Measurements from ENCODE around the gene GRXCR2. TPM values are rescaled to one million over a fixed set of nuclear protein-coding genes. Genes with fewer than 3 reads are reported as not detected.
A peak's percentile ranks its signal among the peaks of the same experiment; 100 is the strongest.
"Not testable (repeated sequence)": the region's sequence is repeated elsewhere in the genome, so short reads cannot be mapped to it uniquely, and the experiment has no call there.

The GRXCR2 gene, protein sequence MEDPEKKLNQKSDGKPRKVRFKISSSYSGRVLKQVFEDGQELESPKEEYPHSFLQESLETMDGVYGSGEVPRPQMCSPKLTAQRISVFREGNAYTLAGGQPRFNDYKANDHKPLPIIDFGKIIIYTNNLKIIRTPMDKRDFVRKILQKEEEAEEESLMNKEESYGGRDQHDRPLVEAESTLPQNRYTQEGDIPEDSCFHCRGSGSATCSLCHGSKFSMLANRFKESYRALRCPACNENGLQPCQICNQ
- not detected for polyA plus RNA-seq (ENCODE audit: insufficient read length)

DNA sequence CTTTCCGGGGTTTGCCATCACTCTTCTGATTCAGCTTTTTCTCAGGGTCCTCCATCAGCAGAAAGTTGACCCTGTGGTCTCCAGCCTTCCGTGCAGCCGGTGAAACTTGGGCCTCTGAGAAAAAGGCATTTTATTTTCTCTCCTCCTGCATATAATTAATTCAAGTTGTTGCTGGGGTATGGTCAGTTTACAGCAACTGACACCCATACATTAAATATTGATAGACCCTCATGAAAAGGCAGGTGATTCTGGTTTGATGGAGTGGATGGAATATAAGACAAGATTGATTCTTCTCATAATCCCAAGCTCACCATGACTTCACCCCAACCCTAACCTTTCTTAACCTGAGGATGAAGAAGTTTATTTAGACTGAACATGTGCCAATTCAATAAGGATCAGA is at the start of gene GRXCR2:
GRXCR2 (minus strand) TSS at position 101 of the 400 bp plus-strand sequence; CDS start at position 55, 46 bp downstream.
- DNase-seq, result no peak

DNA sequence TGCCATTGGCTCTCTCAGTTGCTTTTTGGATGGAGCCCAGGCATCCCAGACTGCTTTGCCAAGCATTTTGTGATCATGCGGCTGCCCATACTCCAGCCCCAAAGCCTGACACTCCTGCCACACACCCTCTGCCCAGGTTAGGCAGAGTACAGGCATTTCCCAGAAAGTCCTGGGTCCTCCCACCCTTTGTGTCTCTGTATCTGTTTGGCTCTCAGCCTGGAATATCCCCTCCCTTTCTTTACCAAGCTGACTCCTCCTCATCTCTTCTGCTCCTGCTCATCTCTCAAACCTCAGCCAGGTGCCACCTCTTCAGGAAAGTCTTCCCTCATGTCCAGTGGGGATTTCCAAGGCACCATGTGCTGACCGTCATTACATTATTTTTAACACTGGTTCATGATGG is 49.2 kb upstream of the GRXCR2 start:
- DNase-seq, result no peak

DNA sequence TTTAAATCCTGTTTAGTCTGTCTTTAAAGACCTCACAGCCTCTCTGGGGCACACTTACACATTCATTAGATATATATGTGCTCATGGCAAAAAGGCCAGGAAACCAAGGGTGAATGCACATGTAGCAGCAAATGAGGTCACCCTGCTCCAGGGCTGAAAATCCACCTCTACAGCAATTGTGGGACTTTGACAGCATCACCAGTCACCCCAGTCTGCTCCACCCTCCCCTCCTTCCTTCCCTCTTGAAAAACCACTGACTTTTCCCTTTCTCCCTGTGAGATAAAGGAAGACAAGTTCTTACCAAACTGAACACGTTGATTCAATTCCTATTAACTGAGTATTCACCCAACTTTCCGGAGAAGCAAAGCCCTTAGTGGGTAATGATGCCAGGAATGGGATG is 48.4 kb upstream of the GRXCR2 start:
- no peak for DNase-seq

DNA sequence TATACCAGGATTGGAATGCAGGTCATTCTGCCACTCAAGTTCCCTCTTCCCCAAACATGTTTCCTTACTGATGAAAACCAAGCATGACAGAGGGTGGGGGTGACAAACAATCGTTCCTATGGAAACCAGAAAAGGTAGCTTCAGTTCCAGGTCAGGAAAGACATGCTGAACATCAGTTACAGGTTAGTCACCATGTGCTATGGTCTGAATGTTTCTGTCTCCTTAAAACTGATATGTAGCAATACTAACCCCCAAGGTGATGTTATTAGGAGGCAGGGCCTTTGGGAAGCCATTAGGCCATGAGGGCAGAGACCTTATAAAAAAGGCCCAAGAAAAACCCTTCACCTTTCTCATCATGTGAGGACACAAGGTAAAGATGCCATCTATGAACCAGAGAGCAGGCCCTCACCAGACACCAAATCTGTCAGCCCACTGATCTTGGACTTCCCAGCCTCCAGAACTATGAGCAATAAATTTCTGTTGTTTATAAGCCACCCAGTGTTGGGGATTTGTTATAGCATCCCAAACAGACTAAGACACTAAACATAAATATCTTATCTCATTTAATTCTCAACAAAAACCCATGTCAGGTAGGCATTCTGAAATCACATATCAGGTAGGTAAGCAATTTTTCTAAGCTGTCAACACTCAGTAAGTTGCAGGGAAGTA is 47.9 kb upstream of the GRXCR2 start:
- DNase-seq, result no peak

DNA sequence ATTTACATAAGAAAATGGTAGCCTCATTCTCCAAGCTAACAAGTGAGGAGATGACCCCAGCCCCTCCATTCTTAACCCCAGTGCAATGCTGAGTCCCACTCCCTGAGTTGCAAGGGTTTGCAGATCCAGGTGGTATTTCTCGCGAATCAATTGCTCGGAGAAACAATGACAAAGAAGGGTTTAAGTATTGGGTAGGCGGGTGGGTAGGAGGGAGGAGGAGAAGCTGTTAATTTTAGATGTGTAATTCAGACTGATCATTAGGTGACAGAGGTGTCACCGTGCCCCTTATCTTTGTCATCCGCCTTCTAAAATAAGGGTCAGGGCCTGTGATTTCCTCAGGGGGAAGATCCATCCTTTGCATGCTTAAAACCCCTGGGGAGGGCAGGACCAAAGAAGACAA is 46.6 kb upstream of the GRXCR2 start:
- DNase-seq, result no peak

DNA sequence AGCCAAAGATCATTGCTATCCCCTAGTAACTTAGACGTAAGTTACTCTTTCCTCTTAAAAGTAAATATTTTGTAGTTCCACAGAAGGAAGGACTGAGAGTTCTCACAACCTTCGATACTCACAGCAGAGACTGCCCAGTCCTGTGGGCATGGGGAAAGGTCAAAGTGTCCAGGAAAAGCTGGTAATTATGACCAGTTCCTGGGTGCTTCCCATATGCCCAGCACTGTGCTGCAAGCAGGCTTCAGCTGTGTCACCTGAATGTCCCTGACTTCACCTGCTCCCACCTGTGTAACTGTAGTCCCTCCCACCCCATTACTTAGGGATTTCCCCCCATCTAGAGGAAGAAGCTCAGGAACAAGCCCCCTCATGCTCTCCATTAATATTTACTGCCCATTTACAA is 45.6 kb upstream of the GRXCR2 start:
- DNase-seq, result no peak

DNA sequence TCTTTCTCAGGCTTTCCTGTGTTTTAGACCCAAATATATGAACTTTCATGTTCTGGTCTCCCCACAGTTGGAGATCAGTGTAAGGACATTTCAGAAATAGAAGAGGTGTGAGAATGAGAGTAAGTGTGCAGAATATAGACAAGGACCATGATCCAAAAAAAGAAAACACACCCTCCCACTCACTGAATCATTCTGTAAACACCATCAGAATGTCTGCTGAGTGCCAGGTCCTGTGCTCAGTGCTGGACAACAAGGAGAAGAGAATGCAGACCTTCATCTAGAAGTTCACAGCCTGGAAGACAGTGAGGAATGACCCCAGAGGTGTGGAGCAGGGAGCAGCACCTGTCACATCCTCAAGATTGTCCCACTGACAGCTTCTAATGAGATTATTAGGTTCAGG is 44.5 kb upstream of the GRXCR2 start:
- DNase-seq, result no peak

DNA sequence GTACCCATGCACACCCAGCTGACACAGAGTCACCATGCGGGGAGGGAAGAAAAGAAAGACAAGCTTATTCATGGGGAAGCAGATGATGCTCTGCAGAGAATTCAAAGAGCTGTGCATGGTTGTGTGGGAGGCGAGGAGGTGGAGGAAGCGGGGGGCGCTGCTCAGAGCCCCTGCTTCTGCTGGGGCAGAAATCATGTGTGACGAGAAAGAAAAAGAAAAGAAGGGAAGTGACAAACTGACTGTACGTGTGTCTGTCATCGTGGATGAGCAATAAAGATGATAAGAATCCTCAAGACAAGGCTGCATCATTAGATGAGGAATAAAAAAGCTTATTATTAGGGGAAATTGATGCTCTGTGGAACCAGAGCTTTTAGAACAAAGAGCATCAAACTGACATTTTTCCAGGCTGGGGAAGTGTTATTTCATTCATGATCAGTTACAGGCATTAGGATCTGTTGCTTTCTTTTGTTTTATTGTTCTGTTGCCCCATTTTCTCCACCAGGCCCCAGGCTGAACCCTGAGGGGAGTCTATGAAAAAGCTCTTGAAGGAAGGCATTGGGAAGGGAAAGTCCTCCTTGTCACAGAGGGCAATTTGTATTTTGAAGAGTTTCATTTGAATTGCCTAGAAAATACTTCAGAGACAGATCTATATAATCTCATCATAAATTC is 43.3 kb upstream of the GRXCR2 start:
- DNase-seq, result no peak

DNA sequence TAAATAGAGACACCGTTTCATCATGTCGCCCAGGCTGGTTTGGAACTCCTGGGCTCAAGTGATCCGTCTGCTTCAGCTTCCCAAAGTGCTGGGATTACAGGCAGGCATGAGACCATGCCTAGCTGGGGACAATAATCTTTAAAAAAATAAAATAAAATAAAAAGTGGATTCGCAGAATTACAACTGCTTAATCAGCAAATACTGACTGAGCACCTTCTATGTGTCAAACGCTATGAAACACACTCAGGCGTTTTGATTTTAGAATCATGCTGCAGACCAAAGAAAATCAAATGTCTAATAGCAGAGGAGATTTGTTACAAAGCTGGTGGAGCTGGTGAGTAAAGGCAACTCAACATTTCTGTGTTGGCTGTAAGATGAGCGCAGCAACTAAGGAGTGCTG is 40.9 kb upstream of the GRXCR2 start:
- no peak for DNase-seq

DNA sequence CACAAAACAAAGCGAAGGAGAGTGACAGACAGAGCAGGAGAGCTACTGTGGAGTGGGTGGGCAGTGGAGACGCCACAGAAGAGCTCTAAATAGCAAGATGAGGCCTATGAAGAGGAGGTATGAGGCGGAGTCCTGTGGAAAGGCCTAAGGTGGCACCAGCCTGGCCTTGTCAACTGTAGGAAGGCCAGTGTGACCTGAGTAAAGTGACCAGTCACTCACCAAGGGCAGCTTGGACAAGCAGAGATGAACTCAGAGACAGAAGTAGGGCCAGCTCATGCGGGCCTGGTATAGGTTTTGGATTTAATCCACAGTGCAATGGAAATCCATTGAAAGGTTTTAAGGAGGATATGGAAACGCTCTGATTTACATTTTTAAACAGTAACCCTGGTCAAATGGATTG is 39.8 kb upstream of the GRXCR2 start:
- no peak for DNase-seq

DNA sequence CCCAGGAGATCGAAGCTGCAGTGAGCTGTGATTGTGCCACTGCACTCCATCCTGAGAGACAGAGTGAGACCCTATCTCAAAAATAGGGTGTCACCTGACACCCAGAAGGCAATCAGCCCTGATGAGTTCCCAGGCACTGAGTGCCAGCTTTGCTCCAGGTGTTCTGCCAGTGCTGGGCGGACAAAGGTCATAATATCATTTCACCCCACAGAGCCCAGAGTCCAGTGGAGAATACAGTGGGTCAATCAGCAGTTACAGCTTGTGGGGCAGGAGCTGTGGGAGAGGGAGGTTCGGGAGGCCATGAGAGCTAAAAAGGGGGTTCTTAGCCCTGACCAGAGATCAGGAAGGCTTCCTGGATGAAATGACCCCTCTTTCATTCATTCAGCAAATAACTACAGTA is 39.2 kb upstream of the GRXCR2 start:
- no peak for DNase-seq

DNA sequence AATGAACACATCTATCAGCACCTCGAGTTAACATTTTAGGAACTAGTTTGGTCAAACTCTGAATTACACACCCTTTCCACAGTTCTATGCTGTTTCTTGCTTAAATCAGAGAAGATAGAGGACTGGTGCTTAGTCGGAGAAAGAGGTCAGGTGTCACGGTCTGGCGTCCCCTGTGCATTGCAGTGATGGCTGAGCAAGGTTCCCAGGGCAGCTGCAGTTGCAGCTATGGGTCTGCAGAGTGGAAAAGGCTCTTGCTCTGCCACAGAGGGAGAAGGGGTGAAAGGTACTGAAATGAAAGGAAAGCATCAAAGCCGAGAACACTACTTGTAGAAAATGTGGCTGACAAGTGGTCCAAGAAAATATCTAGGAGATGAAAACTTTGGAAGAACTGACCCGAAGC is 38.4 kb upstream of the GRXCR2 start:
- no peak for DNase-seq

DNA sequence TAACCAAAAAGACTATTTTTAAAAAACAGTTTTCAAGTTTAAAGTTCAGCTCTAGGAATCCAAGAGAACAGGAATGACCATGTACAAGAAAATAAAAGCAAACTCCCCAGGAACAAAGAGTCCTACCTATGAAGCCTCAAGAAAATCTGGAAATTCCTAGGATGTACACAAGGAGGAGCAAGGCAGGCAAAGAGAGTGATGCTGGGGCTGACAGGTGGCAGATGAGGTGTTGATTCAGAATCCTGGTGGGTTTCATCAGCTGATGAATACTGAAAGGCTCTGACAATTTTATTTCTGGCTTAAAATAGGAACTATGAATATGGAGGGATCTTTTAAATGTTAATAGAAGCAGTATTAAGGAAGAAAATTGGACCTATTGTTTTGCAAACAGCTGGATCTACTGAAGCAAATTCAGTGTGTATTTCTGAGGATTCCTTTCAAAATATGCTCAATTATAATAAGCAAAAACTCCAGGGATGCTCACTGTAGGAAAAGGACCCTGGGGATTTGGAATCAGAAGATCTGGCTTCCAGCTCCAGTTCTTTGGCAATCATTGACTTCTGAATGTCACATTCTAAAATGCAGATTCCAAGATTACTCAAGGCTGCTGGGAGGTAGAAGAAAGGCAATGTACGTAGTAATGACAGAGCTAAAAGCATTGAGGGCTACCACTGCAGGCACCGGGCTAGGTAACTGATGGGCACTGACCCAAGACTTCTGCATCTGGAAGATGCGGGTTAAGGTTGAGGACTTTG is 35.6 kb upstream of the GRXCR2 start:
- no peak for DNase-seq

DNA sequence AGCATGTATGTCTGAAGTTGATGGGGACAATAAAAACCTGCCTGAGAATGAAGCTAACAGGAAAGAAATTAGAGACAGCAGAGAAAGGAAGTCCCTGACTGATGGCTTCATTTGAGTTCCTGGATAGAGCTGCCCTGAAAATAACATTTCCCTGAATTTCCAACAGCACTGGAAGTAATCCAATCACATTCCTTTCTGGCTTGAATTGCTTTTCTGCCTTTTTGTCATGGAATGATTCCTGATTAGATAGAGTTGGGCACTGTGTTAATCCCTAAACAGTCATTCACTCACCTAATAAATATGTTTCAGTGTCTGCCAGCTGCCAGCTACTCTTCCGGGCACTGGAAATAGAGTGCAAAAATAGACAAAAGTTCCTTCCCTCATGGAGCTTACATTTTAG is 33.6 kb upstream of the GRXCR2 start:
- peak; percentile 2 for DNase-seq

DNA sequence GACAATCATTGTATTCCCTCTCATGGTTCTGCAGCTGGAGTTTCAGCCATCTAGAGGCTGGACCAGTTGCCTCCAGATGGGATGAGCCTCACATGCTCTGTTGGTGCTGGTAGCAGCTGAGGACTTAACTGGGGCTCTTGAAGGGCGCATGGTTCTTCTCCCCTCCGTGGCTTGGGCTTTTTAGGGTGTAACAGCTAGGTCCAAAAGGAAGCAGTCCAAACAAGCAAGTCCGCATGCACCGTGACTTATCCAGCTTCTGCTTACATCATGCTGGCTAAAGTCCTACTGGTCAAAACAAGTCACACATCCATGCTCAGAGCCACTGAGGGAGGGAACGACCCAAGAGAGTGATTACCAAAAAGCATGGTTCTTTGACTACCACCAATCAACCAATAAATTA is 31.9 kb upstream of the GRXCR2 start:
- no peak for DNase-seq

DNA sequence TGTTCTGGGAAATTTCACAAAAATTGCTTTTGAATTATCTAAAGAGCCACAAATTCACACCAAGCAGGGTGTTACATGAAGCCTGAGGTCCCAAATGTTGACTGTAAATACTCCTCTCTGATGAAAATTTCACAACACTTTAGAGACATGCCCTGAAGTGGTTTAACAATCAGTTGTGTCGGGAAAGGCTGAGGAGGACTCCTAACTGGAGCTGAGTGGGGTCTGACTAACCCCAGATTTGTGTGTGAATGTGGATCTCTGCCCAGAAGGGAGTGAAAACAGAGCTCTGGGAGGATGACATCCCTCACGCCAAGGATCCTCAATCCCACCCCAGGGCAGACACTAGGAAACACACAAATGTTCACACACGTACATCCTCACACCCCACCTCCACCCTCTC is 31.1 kb upstream of the GRXCR2 start:
- DNase-seq, result no peak

DNA sequence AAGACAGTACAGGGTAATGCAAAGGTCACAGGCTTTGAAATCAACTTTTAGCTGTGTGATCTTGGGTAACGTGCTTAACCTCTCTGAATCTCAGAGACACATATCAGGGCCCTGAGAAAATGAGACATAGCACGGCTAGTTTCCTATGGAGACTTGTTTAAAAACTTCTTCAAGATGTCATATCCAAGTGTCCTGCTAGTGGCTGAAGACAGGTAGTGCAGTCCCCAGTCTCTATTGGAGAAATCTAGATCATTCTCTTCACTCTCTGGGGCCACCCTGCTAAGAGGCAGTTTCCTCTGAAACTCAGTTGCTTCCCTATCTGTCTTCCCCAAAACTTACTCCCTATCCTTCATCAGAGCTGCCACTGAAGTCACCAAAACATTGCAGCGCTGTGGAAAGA is 30.3 kb upstream of the GRXCR2 start:
- DNase-seq, result no peak

DNA sequence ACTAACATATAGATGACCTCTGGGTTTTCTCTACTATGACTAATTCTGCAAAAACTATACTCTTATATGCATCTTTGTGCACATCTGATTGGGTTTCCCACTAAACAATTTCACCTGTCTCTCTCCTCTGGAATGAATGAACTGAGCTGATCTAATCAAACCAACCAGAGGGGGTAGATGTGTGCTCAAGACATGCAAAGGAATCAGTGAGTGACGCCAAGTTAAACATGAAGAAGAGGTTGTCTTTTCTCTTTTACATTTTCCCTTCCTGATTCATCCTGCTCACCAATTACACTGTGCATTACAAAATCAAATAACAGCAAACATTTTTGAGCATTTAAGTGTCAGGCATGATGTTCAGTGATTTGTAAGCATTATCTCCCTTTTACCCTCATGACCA is 29.6 kb upstream of the GRXCR2 start:
- no peak for DNase-seq

DNA sequence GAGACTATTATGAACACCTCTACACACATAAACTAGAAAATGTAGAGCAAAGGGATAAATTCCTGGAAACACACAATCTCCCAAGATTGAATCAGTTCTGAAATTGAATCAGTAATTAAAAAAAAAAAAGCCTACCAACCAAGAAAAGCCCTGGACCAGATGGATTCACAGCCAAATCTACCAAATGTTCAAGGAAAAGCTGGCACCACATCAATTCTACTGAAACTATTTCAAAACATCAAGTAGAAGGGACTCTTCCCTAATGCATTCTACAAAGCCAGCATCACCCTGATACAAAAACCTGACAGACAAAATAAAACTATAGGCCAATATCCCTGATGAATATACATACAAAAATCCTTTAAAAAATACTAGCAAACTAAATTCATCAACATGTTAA is 25.4 kb upstream of the GRXCR2 start:
- DNase-seq, result no peak

DNA sequence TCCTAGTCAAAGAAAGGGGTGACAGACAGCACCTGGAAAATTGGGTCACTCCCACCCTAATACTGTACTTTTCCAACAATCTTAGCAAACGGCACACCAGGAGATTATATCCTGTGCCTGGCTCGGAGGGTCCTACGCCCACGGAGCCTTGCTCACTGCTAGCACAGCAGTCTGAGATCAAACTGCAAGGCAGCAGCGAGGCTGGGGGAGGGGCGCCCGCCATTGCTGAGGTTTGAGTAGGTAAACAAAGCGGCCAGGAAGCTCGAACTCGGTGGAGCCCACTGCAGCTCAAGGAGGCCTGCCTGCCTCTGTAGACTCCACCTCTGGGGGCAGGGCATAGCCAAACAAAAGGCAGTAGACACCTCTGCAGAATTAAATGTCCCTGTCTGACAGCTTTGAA is 18.6 kb upstream of the GRXCR2 start:
- DNase-seq, result not testable (repeated sequence)

DNA sequence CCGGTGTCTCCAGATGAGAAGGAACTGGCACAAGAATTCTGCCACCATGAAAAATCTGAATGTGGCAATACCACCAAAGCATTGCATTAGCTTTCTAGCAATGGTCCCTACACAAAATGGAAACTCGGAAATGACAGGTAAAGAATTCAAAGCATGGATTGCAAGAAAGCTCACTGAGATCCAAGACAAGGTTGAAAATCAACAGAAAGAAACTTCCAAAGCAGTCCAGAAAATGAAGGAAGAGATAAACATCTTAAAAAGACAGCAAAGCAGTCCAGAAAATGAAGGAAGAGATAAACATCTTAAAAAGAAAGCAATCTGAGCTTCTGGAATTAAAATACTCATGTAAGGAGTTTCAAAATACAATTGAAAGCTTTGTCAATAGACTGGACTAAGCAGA is 16.8 kb upstream of the GRXCR2 start:
- DNase-seq, result no peak

DNA sequence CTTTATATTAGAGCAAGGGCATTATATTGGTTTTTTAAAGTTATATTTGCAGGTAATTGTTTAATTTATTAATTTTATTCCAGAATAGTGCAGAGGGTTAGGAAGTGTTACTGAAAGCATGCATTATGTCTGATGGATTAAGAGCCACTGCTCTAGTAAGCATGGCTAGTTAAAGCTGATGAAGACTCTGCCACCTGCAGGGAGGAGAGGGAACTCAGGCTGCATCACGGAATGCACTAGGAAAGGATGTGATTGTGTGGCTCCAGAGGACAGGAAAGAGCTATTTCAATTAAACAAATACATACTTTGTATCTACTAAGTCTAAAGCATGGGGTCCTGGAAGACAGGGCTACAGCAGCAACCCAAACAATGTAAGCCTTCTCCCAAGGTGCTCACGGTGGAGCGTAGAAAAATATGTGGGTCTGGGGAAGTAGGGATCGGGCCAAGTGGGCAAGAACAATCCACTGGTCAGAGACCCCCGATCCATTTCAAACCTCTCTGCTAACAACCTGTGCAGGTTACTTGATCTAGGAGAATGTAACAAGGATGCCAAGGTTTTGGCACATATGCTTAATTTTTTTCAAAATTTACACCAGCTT is 15.3 kb upstream of the GRXCR2 start:
- DNase-seq, result no peak

DNA sequence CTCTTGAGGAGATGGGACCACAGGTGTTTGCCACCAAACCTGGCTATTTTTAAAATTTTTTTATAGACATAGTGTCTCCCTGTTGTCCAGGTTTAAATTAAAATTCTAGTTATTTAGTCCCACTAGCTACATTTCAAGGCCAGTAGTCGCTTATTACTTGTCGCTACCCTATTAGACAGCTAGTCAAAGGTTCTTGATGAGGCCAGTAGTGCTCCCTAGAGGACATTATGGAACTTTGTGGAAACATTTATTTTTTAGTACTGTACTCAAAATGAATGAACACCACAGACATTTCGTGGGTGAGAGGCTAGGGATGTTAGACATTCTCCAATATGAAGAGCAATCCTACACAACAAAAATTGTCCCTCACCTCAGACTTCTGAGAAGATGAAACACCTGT is 14.4 kb upstream of the GRXCR2 start:
- no peak for DNase-seq

Data from hindlimb muscle (tissue), 1 donor.